HG03025 (cell line): ENCODE results near the gene RNF115.
"Not testable (repeated sequence)": the region's sequence is repeated elsewhere in the genome, so short reads cannot be mapped to it uniquely, and the experiment has no call there.

Experiments
- ATAC-seq: cut with Tn5 transposase; IDR thresholded peaks from one replicate; pipeline ENCODE4 v1.9.1; 2021; ENCODE audit warnings: mild to moderate bottlenecking, moderate library complexity; ENCODE audit not compliant: unreplicated experiment, low FRiP score

Gene RNF115

GRCh38 chr1:145782272-145783099 lies 41.4 kb downstream of the RNF115 start:
- ATAC-seq: no peak

- ATAC-seq: no peak
Observed at GRCh38 chr1:145778146-145778540, 45.8 kb downstream of the RNF115 start.

GRCh38 chr1:145777357-145778145 lies 46.3 kb downstream of the RNF115 start:
- no peak for ATAC-seq

GRCh38 chr1:145773423-145773822 lies 50.5 kb downstream of the RNF115 start:
- no peak for ATAC-seq

- ATAC-seq: no peak
Observed at GRCh38 chr1:145771056-145771455, 52.8 kb downstream of the RNF115 start.

- ATAC-seq: not testable (repeated sequence)
Observed at GRCh38 chr1:145768004-145768403, 55.9 kb downstream of the RNF115 start.

GRCh38 chr1:145766926-145767325 lies 57.0 kb downstream of the RNF115 start:
- not testable (repeated sequence) for ATAC-seq

- not testable (repeated sequence) for ATAC-seq
Observed at GRCh38 chr1:145765585-145766360, 58.1 kb downstream of the RNF115 start.

GRCh38 chr1:145765127-145765526 lies 58.8 kb downstream of the RNF115 start:
- ATAC-seq: not testable (repeated sequence)

GRCh38 chr1:145764231-145764940 lies 59.5 kb downstream of the RNF115 start:
- not testable (repeated sequence) for ATAC-seq

- ATAC-seq: not testable (repeated sequence)
Observed at GRCh38 chr1:145762001-145762400, 61.9 kb downstream of the RNF115 start.

GRCh38 chr1:145761498-145761897 lies 62.4 kb downstream of the RNF115 start:
- not testable (repeated sequence) for ATAC-seq

- ATAC-seq: not testable (repeated sequence)
Observed at GRCh38 chr1:145760395-145760949, 63.4 kb downstream of the RNF115 start.

- no peak for ATAC-seq
Observed at GRCh38 chr1:145759721-145760120, 64.2 kb downstream of the RNF115 start.

- no peak for ATAC-seq
Observed at GRCh38 chr1:145758575-145758974, 65.3 kb downstream of the RNF115 start.

GRCh38 chr1:145758116-145758515 lies 65.8 kb downstream of the RNF115 start:
- ATAC-seq: no peak

- ATAC-seq: no peak
Observed at GRCh38 chr1:145757420-145757819, 66.5 kb downstream of the RNF115 start.

- no peak for ATAC-seq
Observed at GRCh38 chr1:145751491-145752037, 72.3 kb downstream of the RNF115 start.

GRCh38 chr1:145750426-145750825 lies 73.5 kb downstream of the RNF115 start:
- ATAC-seq: no peak
